Measurements from ENCODE around the gene EPHA10.

DNA sequence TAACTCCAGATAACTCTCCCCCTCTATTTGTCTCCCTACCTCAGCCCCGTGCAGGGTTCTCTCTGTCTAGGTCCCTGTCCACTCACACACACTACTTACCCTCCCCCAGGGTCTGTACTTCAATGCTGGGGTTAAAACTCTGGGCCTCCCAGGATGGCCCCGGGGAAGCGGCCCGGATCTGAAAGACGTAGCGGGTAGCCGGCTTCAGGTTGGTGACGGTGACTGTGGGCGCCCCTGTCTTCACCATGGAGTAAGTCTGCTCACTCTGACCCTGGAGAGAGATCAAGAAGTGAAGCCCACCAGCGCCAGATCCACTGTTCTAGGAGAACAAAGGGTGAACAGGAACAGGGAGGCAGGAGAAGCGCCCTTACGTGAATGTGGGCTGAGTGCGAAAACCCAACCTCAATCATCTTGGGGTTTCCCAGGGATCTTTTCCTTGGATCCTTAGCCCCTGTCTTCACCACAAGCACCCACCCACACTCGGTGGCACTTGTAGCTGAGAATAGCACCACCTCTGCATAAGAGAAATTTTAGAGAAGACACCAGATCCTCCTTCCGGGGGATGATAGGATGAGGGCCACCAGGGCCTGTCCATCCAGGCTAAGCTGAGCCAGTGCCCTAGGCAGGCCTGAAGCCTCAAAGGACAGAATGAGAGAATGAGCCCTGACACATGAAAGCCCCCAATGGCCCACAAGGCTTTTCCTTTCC is 33.5 kb downstream of the EPHA10 start:
- TF ChIP-seq POLR2A (IDR thresholded peaks at IDR 0.05) (no peak), POLR2AphosphoS5 (IDR thresholded peaks at IDR 0.05) (no peak), EP300 (IDR thresholded peaks at IDR 0.05) (no peak)
- TF ChIP-seq, protein P1, sequence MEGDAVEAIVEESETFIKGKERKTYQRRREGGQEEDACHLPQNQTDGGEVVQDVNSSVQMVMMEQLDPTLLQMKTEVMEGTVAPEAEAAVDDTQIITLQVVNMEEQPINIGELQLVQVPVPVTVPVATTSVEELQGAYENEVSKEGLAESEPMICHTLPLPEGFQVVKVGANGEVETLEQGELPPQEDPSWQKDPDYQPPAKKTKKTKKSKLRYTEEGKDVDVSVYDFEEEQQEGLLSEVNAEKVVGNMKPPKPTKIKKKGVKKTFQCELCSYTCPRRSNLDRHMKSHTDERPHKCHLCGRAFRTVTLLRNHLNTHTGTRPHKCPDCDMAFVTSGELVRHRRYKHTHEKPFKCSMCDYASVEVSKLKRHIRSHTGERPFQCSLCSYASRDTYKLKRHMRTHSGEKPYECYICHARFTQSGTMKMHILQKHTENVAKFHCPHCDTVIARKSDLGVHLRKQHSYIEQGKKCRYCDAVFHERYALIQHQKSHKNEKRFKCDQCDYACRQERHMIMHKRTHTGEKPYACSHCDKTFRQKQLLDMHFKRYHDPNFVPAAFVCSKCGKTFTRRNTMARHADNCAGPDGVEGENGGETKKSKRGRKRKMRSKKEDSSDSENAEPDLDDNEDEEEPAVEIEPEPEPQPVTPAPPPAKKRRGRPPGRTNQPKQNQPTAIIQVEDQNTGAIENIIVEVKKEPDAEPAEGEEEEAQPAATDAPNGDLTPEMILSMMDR (IDR thresholded peaks at IDR 0.05), result no peak
